Nephron progenitor cell (in vitro differentiated cells): ENCODE data around the gene CSNK1D.
A peak's percentile ranks its signal among the peaks of the same experiment; 100 is the strongest.

Experiments
- DNase-seq: peaks from one replicate; pipeline ENCODE4 v3.0.0; 2021
- H3K27ac Mint-ChIP-seq: 2 replicates; pipeline ENCODE4 v1.8.0; 2021; ENCODE audit warnings: mild to moderate bottlenecking, moderate library complexity, mixed read lengths
- H3K27me3 Mint-ChIP-seq: 2 replicates; pipeline ENCODE4 v1.8.0; 2021; ENCODE audit warnings: mild to moderate bottlenecking, low read depth, mixed read lengths; ENCODE audit not compliant: poor library complexity
- H3K36me3 Mint-ChIP-seq: 2 replicates; pipeline ENCODE4 v1.8.0; 2021; ENCODE audit warnings: low read depth, mixed read lengths
- H3K4me1 Mint-ChIP-seq: 2 replicates; pipeline ENCODE4 v1.8.0; 2021; ENCODE audit warnings: mixed read lengths
- H3K4me3 Mint-ChIP-seq: 2 replicates; pipeline ENCODE4 v1.8.0; 2021; ENCODE audit warnings: mild to moderate bottlenecking, moderate library complexity, mixed read lengths
- H3K9me3 Mint-ChIP-seq: 2 replicates; pipeline ENCODE4 v1.8.0; 2021; ENCODE audit warnings: mild to moderate bottlenecking, moderate library complexity, mixed read lengths
- TF ChIP-seq, protein P1 (sequence below): fragments of 200-600 bp; sonication (generic); IDR thresholded peaks from 2 replicates; pipeline ENCODE4 v1.5.0; 2021; ENCODE audit warnings: antibody characterized with exemption

Gene CSNK1D

DNA sequence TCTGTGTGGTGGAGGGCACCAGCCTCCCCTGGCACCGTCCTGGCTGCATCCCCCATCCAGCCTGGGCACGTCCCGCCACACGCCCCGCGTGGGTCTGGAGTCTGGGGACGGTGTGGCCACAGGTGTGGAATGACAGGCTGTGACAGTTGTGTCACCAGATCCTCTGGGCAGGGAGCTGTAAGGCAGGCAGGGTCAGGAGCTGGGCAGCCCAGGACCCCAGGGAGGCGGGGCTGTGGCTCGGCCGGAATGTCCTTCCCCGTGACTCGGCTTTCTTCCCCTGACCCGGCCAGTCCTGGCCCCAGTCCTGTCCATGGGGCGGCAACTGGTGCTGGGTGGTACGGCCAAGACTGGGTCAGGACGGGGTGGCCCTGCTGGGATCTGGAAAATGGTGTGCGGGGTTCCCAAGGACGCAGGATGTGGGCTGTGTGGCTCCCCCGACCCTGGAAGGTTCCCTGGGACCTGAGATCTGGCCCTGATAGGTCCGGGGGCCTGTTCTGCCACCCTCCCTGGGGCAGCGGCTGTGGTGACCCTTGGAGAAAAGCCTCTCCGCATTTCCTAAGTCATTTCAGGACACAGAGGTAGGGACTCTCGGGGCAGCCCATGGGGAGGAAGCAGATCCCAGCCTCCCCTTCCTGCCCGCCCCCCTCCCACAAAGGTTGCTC lies 48.0 kb downstream of the CSNK1D start:
- Mint-ChIP-seq H3K27me3 (peaks cover 10% of the 10 kb centered on the region), H3K9me3 (no peaks in the 10 kb centered on the region), H3K4me3 (no peak overlapping the region), H3K36me3 (no peaks in the 10 kb centered on the region), H3K27ac (no peak overlapping the region), H3K4me1 (peaks cover 11% of the 10 kb centered on the region)
- peak; percentile 52 for DNase-seq
- TF ChIP-seq, protein P1, sequence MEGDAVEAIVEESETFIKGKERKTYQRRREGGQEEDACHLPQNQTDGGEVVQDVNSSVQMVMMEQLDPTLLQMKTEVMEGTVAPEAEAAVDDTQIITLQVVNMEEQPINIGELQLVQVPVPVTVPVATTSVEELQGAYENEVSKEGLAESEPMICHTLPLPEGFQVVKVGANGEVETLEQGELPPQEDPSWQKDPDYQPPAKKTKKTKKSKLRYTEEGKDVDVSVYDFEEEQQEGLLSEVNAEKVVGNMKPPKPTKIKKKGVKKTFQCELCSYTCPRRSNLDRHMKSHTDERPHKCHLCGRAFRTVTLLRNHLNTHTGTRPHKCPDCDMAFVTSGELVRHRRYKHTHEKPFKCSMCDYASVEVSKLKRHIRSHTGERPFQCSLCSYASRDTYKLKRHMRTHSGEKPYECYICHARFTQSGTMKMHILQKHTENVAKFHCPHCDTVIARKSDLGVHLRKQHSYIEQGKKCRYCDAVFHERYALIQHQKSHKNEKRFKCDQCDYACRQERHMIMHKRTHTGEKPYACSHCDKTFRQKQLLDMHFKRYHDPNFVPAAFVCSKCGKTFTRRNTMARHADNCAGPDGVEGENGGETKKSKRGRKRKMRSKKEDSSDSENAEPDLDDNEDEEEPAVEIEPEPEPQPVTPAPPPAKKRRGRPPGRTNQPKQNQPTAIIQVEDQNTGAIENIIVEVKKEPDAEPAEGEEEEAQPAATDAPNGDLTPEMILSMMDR, result no peak

DNA sequence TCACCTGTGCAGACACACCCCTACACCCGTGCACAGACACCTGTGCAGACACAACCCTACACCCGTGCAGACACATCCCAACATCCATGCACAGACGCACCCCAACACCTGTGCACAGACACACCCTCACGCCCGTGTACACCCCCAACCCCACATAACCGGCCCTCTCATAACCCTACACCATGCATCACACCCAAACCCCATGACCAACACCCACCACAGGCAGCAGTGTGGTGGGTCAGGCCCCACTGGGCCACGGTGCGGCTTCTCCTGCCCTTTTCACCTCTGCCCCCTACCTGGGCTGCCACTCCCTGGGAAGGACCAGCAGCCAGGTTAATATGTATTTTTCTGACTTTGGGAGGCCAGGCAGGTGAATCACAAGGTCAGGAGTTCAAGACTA lies 48.8 kb downstream of the CSNK1D start:
- no peak overlapping the region for H3K4me3 Mint-ChIP-seq

DNA sequence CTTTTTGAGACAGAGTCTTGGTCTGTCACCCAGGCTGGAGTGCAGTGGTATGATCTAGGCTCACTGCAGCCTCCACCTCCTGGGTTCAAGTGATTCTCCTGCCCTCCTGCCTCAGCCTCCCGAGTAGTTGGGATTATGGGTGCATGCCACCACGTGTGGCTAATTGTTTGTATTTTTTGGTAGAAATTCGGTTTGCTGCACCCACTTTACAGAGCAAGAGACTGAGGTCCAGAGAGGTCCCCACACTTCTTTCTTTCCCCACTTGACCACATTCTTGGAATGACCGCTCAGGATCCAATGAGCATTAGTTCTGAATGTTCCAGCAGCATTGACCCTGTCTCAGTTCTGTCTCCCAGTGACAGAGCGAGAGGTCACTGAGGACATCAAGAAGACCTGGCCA lies 50.0 kb downstream of the CSNK1D start:
- DNase-seq, result no peak
- Mint-ChIP-seq H3K9me3 (no peaks in the 10 kb centered on the region), H3K27ac (no peak overlapping the region), H3K4me3 (no peak overlapping the region), H3K36me3 (no peaks in the 10 kb centered on the region), H3K27me3 (peaks cover 8% of the 10 kb centered on the region), H3K4me1 (peaks cover 6% of the 10 kb centered on the region)
- TF ChIP-seq, protein P1, result no peak

More for the DNA sequence above, 48.8 kb downstream of the CSNK1D start:
- H3K27me3 Mint-ChIP-seq, result peaks cover 7% of the 10 kb centered on the region
- TF ChIP-seq, protein P1, result no peak
- no peaks in the 10 kb centered on the region for H3K36me3 Mint-ChIP-seq
- H3K4me1 Mint-ChIP-seq, result peaks cover 6% of the 10 kb centered on the region
- no peak for DNase-seq
- H3K27ac Mint-ChIP-seq, result no peak overlapping the region
- no peaks in the 10 kb centered on the region for H3K9me3 Mint-ChIP-seq

DNA sequence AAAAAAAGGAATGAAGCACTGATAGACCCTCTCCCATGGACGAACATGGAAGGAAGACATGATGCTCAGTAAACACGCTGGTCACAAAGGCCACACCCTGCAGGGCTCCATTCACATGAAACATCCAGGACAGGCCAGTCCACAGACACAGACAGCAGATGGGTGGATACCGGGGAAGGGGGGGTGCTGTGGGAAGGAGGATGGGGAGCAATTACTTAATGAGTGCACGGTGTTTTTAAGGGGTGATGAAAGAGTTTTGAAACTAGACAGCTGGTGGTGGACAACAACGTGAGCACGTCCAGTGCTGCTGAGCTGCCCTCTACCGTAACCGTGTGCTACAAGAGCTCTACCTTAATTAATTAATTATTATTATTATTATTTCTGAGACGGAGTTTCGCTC lies 50.7 kb downstream of the CSNK1D start:
- no peak for DNase-seq
- peaks cover 6% of the 10 kb centered on the region for H3K4me1 Mint-ChIP-seq
- H3K4me3 Mint-ChIP-seq, result no peak overlapping the region
- H3K27me3 Mint-ChIP-seq, result peaks cover 10% of the 10 kb centered on the region
- TF ChIP-seq, protein P1, result no peak
- no peak overlapping the region for H3K27ac Mint-ChIP-seq
- no peaks in the 10 kb centered on the region for H3K36me3 Mint-ChIP-seq
- H3K9me3 Mint-ChIP-seq, result no peaks in the 10 kb centered on the region

DNA sequence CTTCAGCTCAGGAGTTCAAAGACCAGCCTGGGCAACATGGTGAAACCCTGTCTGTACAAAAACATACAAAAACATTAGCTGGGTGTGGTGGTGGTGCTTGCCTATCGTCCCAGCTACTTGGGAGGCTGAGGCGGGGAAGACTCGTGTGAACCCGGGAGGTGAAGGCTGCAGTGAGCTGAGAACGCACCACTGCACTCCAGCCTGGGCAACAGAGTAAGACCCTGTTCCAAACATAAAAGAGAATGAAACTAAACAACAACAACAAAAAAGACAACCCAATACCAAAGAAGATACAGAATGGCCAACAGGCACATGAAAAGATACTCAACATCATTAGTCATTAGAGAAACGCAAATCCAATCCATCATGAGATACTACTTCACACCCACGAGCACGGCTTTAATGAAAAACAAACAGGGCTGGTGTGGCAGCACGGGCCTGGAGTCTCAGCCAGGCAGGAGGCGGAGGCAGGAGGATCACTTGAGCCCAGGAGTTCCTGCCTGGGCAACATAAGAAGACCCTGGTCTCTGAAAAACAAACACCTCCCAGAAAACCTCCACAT lies 52.1 kb downstream of the CSNK1D start:
- Mint-ChIP-seq H3K4me3 (no peak overlapping the region), H3K27ac (peak overlapping the region; percentile 14), H3K36me3 (no peaks in the 10 kb centered on the region), H3K27me3 (peaks cover 10% of the 10 kb centered on the region), H3K4me1 (peaks cover 6% of the 10 kb centered on the region), H3K9me3 (no peaks in the 10 kb centered on the region)
- TF ChIP-seq, protein P1, result no peak
- no peak for DNase-seq
